BJ (cell line): ENCODE results near the gene DDX3X. TPM values are rescaled to one million over a fixed set of nuclear protein-coding genes. Genes with fewer than 3 reads are reported as not detected.
"Not testable (repeated sequence)": the region's sequence is repeated elsewhere in the genome, so short reads cannot be mapped to it uniquely, and the experiment has no call there.

Experiments
- CTCF ChIA-PET: fragments of 350-600 bp; formaldehyde crosslinking; extraction: SDS; loops from one replicate; lab custom pipeline; 2021; ENCODE audit warnings: antibody characterized with exemption, inconsistent platforms; lab: Yijun Ruan, JAX
- POLR2A ChIA-PET: fragments of 300-600 bp; sonication (Branson Sonifier 250); formaldehyde crosslinking; extraction: SDS; loops from one replicate; lab custom pipeline; 2021; ENCODE audit warnings: antibody characterized with exemption; lab: Charles Lee
- DNase-seq: peaks from one replicate; pipeline ENCODE4 v3.0.0-alpha.2; 2011; ENCODE audit warnings: low read depth
- H3K27me3 ChIP-seq: 2 replicates; pipeline ENCODE4 v1.6.0; 2011; ENCODE audit warnings: low read length; ENCODE audit not compliant: control insufficient read depth, insufficient read depth
- H3K36me3 ChIP-seq: 2 replicates; pipeline ENCODE4 v1.5.1; 2011; ENCODE audit warnings: low read length; ENCODE audit not compliant: control insufficient read depth, insufficient read depth
- H3K4me3 ChIP-seq: 2 replicates; pipeline ENCODE4 v1.5.1; 2011; ENCODE audit warnings: low read depth, mild to moderate bottlenecking, control low read depth, low read length
- CTCF ChIP-seq: IDR thresholded peaks from 2 replicates; pipeline ENCODE4 v1.5.1; 2011; ENCODE audit warnings: low read depth, mild to moderate bottlenecking, control low read depth, inconsistent platforms, low read length, moderate library complexity; ENCODE audit not compliant: insufficient read depth
- polyA plus RNA-seq: library from polyadenylated mRNA; depleted of rRNA; stranded (reverse); fragments of >200 nt; gene quantifications from 2 replicates; pipeline ENCODE4 v1.2.3, GENCODE V29; 2011

The DDX3X gene
- polyA plus RNA-seq, 1 experiment: 76.2 TPM

- no peaks in the 10 kb centered on the region for H3K27me3 ChIP-seq
- ChIA-PET CTCF (interaction anchor here (0.6 kb wide), 1 partner anchor 45 kb away, joined by 3 read pairs; no protein-coding TSS in a partner anchor), POLR2A (no interaction called here)
- TF ChIP-seq CTCF: no peak
- DNase-seq: no peak
- H3K36me3 ChIP-seq: no peaks in the 10 kb centered on the region
- no peak overlapping the region for H3K4me3 ChIP-seq
Observed at GRCh38 chrX:41397768-41398167, 63.8 kb downstream of the DDX3X start.

GRCh38 chrX:41402556-41402955 lies 68.6 kb downstream of the DDX3X start:
- H3K27me3 ChIP-seq, DNase-seq, POLR2A ChIA-PET, CTCF ChIA-PET, H3K4me3 ChIP-seq, H3K36me3 ChIP-seq: not testable (repeated sequence)

- H3K36me3 ChIP-seq: no peaks in the 10 kb centered on the region
- TF ChIP-seq CTCF: no peak
- H3K4me3 ChIP-seq: no peak overlapping the region
- ChIA-PET POLR2A (no interaction called here), CTCF (no interaction called here)
- H3K27me3 ChIP-seq: no peaks in the 10 kb centered on the region
- DNase-seq: no peak
Observed at GRCh38 chrX:41405551-41405950, 71.6 kb downstream of the DDX3X start.

- TF ChIP-seq CTCF: no peak
- Histone ChIP-seq H3K36me3 (no peaks in the 10 kb centered on the region), H3K27me3 (no peaks in the 10 kb centered on the region), H3K4me3 (no peak overlapping the region)
- no peak for DNase-seq
- ChIA-PET POLR2A (no interaction called here), CTCF (no interaction called here)
Observed at GRCh38 chrX:41406201-41406600, 72.2 kb downstream of the DDX3X start.

GRCh38 chrX:41407816-41408215 lies 73.9 kb downstream of the DDX3X start:
- H3K36me3 ChIP-seq: no peaks in the 10 kb centered on the region
- no peak for TF ChIP-seq CTCF
- no peaks in the 10 kb centered on the region for H3K27me3 ChIP-seq
- ChIA-PET POLR2A (no interaction called here), CTCF (no interaction called here)
- DNase-seq: no peak
- no peak overlapping the region for H3K4me3 ChIP-seq

GRCh38 chrX:41408576-41408975 lies 74.6 kb downstream of the DDX3X start:
- Histone ChIP-seq H3K27me3 (no peaks in the 10 kb centered on the region), H3K36me3 (no peaks in the 10 kb centered on the region), H3K4me3 (no peak overlapping the region)
- no peak for DNase-seq
- ChIA-PET CTCF (no interaction called here), POLR2A (no interaction called here)
- no peak for TF ChIP-seq CTCF
